NCI-H69 (cell line): Measurements from ENCODE around the gene SDK2.
"Not testable (repeated sequence)": the region's sequence is repeated elsewhere in the genome, so short reads cannot be mapped to it uniquely, and the experiment has no call there.

Source experiments
- DNase-seq: peaks from one replicate; lab custom pipeline; 2025; lab: John Stamatoyannopoulos, UW

SDK2 gene

DNA sequence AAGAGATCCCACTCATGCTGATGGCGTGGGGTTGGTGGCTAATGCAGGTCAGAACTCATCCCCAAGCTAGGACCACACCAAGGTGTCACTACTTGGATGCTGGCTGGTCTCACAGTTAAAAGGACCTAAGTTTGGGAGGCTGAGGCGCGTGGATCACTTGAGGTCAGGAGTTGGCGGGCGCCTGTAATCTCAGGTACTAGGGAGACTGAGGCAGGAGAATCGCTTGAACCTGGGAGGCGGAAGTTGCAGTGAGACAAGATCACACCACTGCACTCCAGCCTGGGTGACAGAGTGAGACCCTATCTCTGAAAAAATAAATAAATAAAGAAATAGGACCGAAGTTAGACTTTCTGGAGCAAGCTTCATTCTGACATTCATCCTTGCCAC is 325.8 kb downstream of the SDK2 start:
- DNase-seq: no peak

DNA sequence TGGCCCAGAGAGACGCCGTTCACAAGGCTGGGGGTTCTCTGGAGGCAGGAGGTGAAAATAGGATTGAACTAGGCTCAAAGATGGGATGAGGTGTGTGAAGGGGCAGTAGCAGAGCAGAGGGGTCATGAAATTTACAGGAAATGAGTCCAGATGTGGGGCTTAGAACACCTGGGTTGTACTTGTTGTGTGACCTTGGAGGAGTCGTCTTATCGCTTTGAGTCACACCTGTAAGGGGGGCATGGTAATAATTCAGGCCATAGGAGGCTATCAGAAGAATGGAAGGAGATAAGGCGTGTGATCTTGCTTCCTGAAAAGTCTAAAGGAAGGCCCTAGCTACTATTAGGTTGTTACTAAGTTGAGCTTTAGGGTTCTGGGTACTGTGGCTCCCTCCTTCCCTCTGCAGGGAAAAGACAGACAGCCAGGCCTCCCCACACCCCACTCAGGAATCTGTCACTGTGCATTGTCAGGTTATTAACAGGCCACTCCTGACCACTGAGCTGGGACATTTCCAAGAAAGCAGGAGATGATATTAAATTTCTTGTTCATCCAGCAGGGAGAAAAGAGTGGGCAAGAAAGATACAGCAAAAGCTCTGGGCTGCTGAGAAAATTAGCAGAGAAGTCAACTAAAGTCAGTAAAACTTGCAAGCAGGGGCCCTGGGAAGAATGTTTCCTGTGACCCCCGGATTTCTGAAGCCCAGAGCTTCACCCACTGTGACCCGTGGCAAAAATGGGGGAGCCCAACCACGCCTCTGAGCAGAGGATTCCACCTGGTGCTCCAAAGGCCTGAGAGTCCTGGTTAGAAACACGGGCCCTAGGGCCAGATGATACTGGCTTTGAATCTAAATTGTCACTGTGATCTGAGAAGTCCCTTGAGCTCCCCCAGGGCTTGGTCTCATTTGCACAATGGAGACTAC is 326.5 kb downstream of the SDK2 start:
- DNase-seq: no peak

DNA sequence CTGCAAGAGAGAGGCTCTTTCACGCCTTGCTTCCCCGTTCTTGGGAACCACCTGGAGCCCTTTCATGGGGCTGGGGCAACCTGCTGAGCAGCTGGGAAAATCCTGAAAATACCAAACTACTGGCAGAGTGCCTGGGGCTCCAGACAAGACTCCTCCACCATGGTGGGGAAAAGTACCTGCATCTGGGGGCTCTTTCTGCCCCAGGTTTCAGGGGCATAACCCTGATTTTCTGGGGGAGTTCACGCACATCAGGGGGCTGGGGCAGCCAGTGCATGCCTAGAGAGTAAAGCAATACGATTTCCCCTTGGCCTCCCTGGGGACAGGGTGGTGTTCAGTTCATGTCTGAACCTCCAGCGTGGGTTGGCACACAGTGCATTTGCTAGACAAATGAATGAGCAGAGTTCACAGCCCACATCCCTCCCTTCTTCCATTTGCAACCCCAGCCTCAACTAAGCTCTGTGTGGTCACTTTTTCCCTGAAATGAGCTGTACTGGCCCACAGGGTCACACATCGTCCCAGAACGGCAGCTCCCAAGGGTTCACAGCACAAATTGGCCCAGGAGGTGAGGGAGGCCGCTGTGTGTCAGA is 327.2 kb downstream of the SDK2 start:
- DNase-seq: peak; percentile 85

DNA sequence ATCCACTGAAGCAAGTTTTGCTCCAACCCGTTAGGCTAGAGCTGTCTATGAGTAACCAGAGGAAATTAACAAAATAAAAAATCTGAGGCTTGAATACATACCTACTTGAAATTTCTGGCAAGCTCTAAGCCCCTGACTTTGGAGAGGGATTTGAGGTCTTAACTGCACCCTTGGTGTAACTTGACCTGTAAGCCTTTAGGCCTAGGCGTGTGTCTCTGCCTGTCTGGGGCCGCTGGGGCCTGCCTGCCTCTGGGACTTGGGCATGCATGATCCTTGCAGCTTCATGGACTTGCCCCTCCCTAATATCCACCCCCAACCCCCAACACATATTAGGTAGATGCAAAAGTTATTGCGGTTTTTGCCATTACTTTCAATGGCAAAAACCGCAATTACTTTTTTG is 328.8 kb downstream of the SDK2 start:
- no peak for DNase-seq

DNA sequence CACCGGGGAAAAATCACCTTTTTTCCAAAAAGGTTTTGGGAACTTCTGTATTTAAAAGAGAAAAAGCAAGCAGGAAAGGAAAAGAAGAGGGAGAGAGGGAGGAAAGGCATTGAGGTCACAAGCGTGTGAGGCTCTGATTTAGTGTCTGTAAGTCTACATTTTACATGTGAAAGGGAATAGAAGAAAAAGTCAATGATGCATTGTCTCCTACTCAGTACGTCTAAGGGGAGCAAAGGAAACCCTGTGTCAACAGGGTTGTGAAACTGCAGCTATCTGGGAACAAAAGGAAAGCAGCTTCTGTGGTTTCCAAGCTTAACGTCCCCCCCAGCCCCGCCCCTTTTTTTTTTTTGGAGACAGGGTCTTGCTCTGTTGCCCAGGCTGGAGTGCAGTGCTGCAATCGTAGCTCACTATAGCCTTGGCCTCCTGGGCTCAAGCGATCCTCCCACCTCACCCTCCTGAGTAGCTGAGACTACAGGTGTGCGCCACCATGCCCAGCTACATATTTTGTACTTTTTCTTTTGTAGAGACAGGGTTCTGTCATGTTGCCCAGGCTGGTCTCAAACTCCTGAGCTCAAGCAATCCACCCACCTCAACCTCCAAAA is 330.6 kb downstream of the SDK2 start:
- DNase-seq: no peak

DNA sequence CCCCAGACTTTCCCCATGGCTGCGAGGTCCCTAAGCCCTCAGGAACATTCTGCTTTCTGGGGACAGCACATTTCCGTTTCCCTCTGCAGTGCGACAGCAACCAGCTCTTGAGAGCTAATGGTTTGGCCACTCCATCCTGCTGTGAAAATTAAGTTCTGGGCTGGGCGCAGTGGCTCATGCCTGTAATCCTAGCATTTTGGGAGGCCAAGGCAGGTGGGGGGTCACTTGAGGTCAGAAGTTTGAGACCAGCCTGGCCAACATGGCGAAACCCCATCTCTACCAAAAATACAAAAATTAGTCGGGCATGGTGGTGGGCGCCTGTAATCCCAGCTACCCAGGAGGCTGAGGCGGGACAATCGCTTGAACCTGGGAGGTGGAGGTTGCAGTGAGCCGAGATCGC is 331.4 kb downstream of the SDK2 start:
- DNase-seq: peak; percentile 30

DNA sequence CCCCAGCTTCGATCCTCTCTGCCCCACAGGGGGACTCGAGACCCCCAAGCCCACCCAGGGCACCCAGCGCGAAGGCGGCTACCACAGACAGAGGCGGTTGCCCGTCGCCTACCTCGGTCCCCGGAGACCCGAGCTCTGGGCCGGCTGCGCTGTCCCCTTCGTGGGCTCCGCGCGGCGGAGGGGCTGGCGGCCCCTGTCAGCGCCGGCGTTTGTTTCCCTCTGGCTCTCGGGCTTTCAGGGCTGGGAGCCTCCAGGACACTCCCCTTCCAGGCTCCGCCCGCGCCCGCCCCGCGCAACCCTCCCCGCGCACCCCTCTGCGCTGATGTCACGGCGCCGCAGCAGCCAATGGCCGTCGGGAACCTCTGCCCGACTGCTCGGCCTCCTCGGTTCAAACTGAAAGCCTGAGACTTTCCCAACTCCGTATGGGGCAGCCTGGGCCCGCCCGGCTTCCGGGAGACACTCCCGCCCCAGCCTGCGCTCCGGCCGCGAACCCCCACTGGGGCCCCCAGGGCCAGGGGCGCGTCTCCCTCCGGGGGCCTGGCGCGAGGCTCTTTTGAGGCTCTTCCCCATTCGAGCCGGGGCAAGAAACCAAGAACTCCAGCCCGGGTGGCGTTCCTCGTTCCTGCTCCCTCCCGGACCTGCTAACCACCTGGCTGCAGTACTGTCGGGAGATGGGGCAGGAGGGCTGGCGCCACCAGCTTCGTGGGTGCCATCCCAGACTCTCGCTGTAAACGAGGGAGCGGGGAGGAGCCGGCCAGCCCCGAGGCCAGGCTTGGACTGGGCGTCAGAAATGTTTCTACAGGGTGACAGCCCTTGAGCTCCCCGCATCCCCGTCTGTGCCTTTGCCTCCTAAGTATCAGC is 332.2 kb downstream of the SDK2 start, which contains the start of gene CDC42EP4:
Gene CDC42EP4, minus strand, starts transcription at position 221 of the 861 bp plus-strand sequence. CDS start 25,501 bp downstream, outside the sequence.
- peak; percentile 98 for DNase-seq

DNA sequence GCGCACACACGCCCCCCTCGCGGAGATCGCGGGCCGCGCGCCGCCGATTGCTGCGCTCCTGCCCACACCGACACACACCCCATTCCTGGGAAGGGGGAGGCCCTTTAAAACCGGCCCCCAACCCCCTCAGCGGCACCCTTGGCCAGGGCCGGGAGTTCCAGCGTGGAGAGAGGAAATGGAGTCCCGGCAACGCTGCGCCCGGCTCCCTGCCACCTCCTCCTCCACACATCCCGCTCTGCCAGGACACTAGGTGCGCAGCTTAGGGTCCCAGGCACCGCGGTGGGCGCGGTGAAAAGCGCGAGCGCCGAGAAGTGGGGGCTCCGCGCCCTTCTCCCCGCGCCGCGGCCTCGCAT is 332.8 kb downstream of the SDK2 start:
- no peak for DNase-seq

DNA sequence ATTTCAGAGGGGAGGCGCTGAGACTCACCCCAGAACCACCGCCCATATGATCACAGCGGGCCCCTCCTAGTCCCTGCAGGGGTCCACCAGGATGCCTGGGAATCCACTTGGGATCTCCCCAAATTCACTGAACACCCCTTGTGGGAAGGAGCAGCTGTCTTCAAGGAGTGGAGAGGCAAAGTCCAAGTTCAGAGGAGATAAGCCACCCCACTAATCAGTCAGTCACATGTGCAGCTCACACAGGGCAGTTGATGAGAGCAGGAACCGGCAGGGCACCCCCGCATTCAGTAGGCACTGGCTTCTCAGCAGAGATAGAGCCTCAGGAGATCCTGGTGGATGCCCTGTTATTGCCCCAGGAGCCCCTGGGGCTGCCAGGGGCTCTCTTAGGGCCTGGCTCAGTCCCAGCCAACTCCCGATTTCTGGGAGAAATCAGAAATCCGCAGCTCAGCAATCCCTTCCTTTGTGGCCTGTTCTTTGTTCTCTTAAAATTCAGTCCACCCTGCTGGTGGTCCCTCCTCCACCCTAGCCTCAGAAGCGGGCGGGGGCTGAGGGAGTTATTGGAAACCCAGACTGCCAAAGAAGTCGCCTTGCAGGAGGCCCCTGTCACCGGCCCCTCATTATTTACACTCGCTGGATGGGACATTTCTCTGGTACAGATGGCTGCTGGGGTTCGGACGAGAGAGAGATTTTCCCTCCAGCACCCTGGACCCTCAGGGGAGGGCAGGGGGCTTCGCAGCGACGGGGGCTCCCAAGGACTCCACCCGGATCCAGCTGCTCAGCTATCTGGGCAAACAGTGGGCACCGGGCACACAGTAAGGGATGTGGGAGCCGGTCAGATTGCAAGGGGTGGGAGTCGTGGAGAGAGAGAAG is 334.3 kb downstream of the SDK2 start:
- peak; percentile 69 for DNase-seq

DNA sequence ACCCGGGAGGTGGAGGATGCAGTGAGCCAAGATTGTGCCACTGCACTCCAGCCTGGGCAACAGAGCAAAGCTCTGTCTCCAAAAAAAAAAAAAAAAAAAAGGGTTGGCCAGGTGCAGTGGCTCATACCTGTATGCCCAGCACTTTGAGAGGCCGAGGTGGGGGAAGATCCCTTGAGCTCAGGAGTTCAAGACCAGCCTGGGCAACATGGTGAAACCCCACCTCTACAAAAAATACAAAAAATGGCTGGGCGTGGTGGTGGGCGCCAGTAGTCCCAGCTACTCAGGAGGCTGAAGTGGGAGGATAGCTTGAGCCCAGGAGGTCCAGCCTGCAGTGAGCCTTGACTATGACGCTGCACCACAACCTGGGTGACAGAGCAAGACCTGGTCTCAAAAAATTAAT is 335.3 kb downstream of the SDK2 start:
- not testable (repeated sequence) for DNase-seq

DNA sequence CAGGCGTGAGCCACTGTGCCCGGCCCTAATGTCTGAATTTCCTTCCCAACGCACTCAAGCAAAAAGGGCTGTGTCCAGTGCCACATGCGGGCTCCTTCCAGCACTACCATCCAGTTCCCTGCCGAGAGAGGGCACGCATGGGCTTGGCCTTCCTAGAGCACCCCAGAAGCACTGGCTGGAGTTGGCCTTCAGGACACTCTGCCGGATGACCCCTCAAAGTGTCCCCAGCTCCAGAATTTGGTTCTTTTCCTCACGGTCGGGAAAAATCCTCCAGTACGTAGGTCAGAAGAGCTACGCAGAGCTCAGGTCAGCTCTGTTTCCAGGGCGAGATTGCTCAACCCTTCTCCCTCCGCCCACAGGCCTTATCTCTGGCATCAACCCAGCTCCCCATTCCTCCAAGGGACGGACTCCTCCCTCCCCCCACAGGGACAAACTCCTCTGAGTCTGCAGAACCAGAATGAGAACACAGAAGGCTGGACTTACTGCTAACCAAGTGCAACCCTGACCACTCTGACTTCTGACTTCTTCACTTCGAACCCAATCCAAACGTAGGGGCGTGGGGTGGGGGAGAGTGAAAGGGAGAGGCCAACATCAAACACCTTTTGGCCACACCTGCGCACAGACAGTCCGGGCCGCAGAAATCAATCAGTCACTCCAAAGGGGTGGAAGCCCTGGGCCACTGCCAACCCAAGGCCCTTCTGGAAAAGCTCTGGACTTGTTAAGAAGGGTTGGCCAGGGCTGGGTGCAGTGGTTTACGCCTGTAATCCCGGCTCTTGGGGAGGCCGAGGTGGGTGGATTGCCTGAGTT is 336.0 kb downstream of the SDK2 start:
- peak; percentile 43 for DNase-seq

DNA sequence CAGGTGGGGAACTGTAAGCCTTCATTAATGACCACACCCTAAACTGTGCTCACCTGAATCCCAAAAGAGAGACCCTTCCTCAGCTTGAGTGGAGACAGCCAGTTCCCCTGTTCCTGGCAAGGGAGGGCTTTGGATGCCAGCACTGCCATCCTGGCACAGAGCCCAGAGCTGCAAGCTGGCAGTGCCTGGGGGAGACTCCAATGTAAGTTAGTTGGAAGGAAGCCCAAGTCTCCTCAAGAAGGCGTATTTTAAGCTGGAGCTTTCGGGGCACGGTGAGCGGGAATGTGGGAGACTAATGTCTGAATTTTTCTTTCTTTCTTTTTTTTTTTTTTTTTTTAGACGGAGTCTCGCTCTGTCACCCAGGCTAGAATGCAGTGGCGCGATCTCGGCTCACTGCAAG is 337.1 kb downstream of the SDK2 start:
- peak; percentile 78 for DNase-seq

DNA sequence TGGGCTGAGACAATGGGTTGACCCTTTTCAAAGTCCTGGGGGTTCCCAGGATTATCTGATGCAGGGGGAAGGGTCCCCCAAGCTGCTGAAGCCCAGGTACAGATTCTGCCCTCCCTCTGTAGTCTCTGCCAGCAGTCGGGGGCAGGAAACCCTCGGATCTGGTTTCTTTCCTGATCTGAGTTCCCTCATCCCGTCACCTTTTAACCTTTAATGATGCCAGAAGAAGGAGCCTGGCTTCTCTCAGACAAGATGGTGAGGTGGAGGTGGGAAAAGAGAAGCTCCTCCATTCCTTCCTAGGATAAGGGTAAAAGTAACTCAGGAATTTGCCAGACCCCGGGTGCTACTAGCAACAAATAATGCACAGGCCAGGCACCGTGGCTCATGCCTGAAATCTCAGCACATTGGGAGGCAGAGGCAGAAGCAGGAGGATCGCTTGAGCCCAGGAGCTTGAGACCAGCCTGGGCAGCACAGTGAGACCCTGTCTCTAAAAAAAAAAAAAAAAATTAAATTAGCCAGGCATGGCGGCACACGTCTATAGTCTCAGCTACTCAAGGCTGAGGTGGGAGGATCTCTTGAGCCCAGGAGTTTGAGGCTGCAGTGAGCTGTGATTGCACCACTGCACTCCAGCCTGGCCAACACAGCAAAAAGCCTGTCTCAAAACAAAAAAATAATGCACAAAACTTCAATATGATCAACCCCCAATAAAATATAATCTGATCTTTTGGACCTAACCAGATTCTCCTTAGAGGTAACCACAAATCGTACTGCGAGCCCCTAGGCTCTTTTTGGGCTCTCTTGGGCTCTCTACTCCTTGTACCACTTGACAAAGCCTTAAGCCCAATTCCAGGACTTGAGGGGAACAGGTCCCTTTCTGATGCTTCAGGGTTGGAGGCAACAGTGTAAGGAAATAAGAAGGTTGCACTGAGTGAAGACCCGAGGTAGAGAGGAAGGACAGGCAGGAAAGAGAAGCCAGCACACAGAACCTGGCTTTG is 338.1 kb downstream of the SDK2 start:
- DNase-seq: no peak

DNA sequence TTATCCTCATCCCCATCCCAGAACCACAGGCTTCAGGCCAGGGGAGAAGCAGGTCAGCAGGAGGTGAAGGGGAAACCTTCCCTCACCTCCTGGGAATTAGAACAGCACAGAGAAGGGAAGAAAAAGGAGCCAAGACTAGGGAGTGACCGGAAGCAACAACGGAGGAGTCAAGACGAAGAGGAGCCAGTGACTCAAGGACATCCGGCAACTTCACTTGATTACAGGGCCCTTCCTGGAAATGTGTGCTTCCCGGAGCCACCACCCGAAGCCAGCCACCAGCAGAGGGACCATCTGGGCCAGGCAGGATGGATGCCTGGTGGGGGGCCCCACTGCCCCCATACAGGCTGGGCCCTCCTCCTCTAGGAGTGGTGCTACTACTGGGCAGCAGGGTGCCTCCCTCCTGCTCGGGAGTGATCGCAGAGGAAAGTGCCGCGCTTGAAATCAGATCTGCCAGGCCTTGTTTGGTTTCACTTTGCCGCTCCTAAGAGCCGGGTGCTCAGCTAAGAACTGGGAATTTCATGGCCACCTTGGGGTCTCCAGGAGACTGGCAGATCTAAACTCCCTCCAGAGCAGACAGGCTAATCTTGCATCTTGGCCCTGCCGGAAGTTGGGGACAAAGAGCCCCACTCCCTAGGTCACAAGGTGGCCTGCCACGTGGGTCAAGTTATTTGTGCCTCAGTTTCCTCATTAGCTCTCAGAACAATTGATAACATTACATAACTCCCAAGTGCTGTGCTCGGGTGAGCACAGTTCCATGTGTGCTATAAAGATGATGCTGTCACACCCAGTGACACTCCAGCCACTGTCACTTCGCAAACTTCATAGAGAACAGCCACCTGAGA is 339.1 kb downstream of the SDK2 start:
- DNase-seq: peak; percentile 96

DNA sequence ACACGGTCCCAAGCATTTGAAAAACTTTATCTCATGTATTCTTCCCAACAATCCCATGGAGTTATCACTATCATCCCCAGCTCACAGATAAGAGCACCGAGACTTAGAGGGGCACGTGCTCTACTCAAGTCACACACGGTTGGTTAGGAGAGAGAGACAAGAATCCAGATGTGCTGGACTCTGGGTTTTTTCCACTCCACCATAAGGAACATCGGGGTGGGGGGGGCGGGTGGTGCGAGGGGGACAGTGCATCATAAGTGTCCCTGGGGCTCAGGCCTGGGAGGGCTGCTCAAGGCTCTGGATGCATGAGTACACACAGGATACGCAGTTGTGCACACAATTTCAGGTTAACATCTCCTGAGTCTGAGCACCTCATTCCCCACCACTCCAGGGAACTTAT is 339.8 kb downstream of the SDK2 start:
- DNase-seq: no peak

DNA sequence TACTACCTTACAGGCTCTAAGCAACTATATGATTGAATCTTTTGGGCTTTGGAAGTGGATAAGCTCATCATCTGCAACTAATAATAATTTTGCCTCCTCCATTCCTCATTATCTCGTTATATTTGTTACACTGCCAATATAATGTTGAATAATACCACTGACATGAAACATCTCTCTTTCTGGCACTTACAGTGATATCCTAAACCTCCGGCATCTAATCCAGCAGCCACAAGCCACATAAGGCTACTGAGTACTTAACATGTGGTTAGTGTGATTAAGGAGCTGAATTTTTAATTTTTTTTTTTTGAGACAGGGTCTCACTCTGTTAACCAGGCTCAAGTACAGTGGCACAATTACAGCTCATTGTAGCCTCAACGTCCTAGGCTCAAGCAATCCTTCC is 342.1 kb downstream of the SDK2 start:
- no peak for DNase-seq

DNA sequence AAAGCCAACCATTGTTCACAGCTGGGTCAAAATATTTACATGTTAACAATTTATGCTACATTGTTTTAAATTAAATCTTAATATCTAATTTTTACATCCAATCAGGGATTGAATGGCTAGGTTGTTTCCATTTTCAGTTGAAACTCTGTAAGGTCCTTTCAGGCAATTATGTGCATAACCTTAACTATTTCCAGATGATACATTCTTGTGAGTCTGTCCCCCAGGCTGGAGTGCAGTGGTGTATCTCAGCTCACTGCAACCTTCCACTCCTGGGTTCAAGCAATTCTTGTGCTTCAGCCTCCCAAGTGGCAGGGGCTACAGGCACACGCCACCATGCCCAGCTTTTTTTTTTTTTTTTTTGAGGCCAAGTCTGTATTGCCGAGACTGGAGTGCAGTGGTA is 342.9 kb downstream of the SDK2 start:
- no peak for DNase-seq

DNA sequence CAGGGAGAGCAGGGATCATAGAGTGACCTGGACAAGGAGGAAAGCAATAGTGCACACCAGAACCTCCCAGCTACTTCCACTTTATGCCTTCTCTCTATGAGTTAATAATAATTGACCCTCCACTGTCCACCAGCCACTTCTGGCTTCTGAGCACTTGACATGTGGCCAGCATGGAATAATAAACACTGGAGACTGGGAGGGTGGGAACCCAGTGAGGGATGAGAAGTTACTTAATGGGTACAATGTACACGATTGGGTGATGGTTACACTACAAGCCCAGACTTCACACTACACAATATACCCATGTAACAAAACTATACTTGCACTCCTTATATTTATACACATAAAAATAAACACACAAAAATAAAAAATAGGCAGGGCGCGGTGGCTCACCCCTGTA is 343.9 kb downstream of the SDK2 start:
- DNase-seq: no peak
